KMS-11 (cell line): ENCODE measurements around the gene ARHGDIB.

Source experiments
- H2AFZ ChIP-seq: fragments of 200-600 bp; sonication (generic); 2 replicates; pipeline ENCODE4 v1.6.1; 2016; ENCODE audit warnings: antibody characterized with exemption, mixed run types, low read depth
- H3K27ac ChIP-seq: fragments of 200-600 bp; sonication (generic); 2 replicates; pipeline ENCODE4 v1.6.1; 2016; ENCODE audit warnings: mild to moderate bottlenecking, mixed run types
- H3K27me3 ChIP-seq: fragments of 200-600 bp; sonication (generic); 2 replicates; pipeline ENCODE4 v1.6.1; 2017; ENCODE audit warnings: mild to moderate bottlenecking, low read depth, mixed run types, moderate library complexity; ENCODE audit not compliant: insufficient read depth
- H3K36me3 ChIP-seq: fragments of 200-600 bp; sonication (generic); 2 replicates; pipeline ENCODE4 v1.6.1; 2017; ENCODE audit warnings: mild to moderate bottlenecking, mixed run types; ENCODE audit not compliant: insufficient read depth
- H3K4me1 ChIP-seq: fragments of 200-600 bp; sonication (generic); 2 replicates; pipeline ENCODE4 v1.6.1; 2016; ENCODE audit warnings: mild to moderate bottlenecking, low read depth, mixed run types; ENCODE audit not compliant: poor library complexity, severe bottlenecking
- H3K4me2 ChIP-seq: fragments of 200-600 bp; sonication (generic); 2 replicates; pipeline ENCODE4 v1.7.0; 2016; ENCODE audit warnings: mild to moderate bottlenecking, mixed run types
- H3K4me3 ChIP-seq: fragments of 200-600 bp; sonication (generic); IDR thresholded peaks from 2 replicates; pipeline ENCODE4 v1.6.1; 2017; ENCODE audit warnings: low read depth, low read length, mixed read lengths; ENCODE audit not compliant: insufficient read depth
- H3K79me2 ChIP-seq: fragments of 200-600 bp; sonication (generic); 2 replicates; pipeline ENCODE4 v1.6.1; 2016; ENCODE audit warnings: low read depth, mixed run types; ENCODE audit not compliant: insufficient read depth
- H3K9ac ChIP-seq: fragments of 200-600 bp; sonication (generic); 2 replicates; pipeline ENCODE4 v1.6.1; 2016; ENCODE audit warnings: mild to moderate bottlenecking, mixed run types
- H4K20me1 ChIP-seq: fragments of 200-600 bp; sonication (generic); 2 replicates; pipeline ENCODE4 v1.6.1; 2016; ENCODE audit warnings: mild to moderate bottlenecking, mixed run types; ENCODE audit not compliant: insufficient read depth
- CTCF ChIP-seq: fragments of 200-600 bp; sonication (generic); conservative IDR thresholded peaks from 2 replicates; pipeline ENCODE4 v1.6.1; 2017; ENCODE audit warnings: low read depth, mild to moderate bottlenecking, antibody characterized with exemption, low read length, moderate library complexity, mixed read lengths

Gene ARHGDIB

GRCh38 chr12:14920475-14921126, 40.8 kb downstream of the ARHGDIB start:
- TF ChIP-seq CTCF, result no peak
- Histone ChIP-seq H3K4me3 (no peak overlapping the region), H3K4me1 (no peaks in the 10 kb centered on the region), H3K36me3 (no peaks in the 10 kb centered on the region), H2AFZ (no peak overlapping the region), H4K20me1 (no peaks in the 10 kb centered on the region), H3K79me2 (no peaks in the 10 kb centered on the region), H3K9ac (no peak overlapping the region), H3K27ac (no peak overlapping the region), H3K27me3 (no peaks in the 10 kb centered on the region), H3K4me2 (no peak overlapping the region)

DNA sequence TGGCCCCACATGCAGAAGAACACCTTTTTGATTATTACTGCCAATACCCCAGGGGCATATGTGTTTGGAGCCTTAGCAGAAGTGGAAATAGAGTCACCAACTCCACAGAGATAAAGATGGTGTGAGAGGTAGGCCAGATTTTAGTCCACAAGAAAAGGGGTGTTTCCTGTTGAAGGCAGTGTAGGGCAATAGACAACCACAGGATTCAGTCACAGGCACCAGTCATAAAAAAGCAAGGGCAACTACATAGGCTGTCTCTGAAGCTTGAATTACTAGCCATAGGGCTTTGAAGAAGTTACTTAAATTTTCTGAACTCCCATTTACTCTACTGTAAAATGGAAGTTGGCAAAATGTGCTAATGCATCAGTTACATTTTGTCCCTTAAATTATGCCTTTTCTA, 41.9 kb downstream of the ARHGDIB start:
- Histone ChIP-seq H4K20me1 (no peaks in the 10 kb centered on the region), H3K27me3 (no peaks in the 10 kb centered on the region), H3K79me2 (no peaks in the 10 kb centered on the region), H3K4me3 (no peak overlapping the region), H3K9ac (no peak overlapping the region), H3K36me3 (no peaks in the 10 kb centered on the region), H3K27ac (no peak overlapping the region), H3K4me2 (no peak overlapping the region), H3K4me1 (no peaks in the 10 kb centered on the region), H2AFZ (no peak overlapping the region)
- no peak for TF ChIP-seq CTCF

DNA sequence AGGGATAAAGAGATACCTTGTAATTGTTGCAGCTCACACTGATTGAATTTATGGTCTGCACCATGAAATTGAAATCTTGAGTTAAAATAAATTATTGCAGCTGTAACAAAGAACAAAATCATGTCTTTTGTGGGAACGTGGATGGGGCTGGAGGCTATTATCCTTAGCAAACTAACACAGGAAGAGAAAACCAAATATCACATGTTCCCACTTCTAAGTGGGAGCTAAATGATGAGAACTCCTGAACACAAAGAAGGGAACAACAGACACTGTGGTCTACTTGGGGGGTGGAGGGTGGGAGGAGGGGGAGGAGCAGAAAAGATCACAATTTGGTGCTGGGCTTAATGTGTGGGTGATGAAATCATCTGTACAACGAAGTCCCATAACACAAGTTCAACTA, 45.7 kb downstream of the ARHGDIB start:
- H3K4me1 ChIP-seq, result no peaks in the 10 kb centered on the region
- no peaks in the 10 kb centered on the region for H3K79me2 ChIP-seq
- H3K4me2 ChIP-seq, result no peak overlapping the region

GRCh38 chr12:14913381-14913781, 48.0 kb downstream of the ARHGDIB start:
- no peak for TF ChIP-seq CTCF
- Histone ChIP-seq H3K4me2 (no peak overlapping the region), H3K27ac (no peak overlapping the region), H3K36me3 (no peaks in the 10 kb centered on the region), H3K4me3 (no peak overlapping the region), H3K27me3 (no peaks in the 10 kb centered on the region), H2AFZ (no peak overlapping the region), H4K20me1 (no peaks in the 10 kb centered on the region), H3K79me2 (no peaks in the 10 kb centered on the region), H3K4me1 (no peaks in the 10 kb centered on the region), H3K9ac (no peak overlapping the region)

More for the DNA sequence above, 45.7 kb downstream of the ARHGDIB start:
- Histone ChIP-seq H3K4me3 (no peak overlapping the region), H3K27me3 (no peaks in the 10 kb centered on the region), H3K36me3 (no peaks in the 10 kb centered on the region), H2AFZ (no peak overlapping the region), H4K20me1 (no peaks in the 10 kb centered on the region), H3K9ac (no peak overlapping the region), H3K27ac (no peak overlapping the region)
- TF ChIP-seq CTCF, result no peak
